Activated naive CD4-positive, alpha-beta T cell treated with anti-CD3 and anti-CD28 coated beads, Interleukin-2, amount 50 U/mL, for 24 hours (primary cell): ENCODE measurements around the gene TDRD1.

Experiments used
- H3K27ac Mint-ChIP-seq: one replicate; pipeline ENCODE4 v1.8.0; 2021; ENCODE audit warnings: mild to moderate bottlenecking, mixed read lengths
- H3K27me3 Mint-ChIP-seq: one replicate; pipeline ENCODE4 v1.8.0; 2021; ENCODE audit warnings: mixed read lengths
- H3K36me3 Mint-ChIP-seq: one replicate; pipeline ENCODE4 v1.8.0; 2021; ENCODE audit warnings: mixed read lengths
- H3K4me1 Mint-ChIP-seq: one replicate; pipeline ENCODE4 v1.8.0; 2021; ENCODE audit warnings: mixed read lengths
- H3K4me3 Mint-ChIP-seq: one replicate; pipeline ENCODE4 v1.8.0; 2021; ENCODE audit warnings: mild to moderate bottlenecking, mixed read lengths
- H3K9me3 Mint-ChIP-seq: one replicate; pipeline ENCODE4 v1.8.0; 2021; ENCODE audit warnings: mixed read lengths

The TDRD1 gene

GRCh38 chr10:114261076-114261475, 81.9 kb downstream of the TDRD1 start:
- Mint-ChIP-seq H3K4me1 (peaks cover 10% of the 10 kb centered on the region), H3K9me3 (no peaks in the 10 kb centered on the region), H3K27me3 (no peaks in the 10 kb centered on the region)

GRCh38 chr10:114262496-114262895, 83.3 kb downstream of the TDRD1 start:
- Mint-ChIP-seq H3K9me3 (no peaks in the 10 kb centered on the region), H3K27ac (no peak overlapping the region), H3K27me3 (no peaks in the 10 kb centered on the region)

More at GRCh38 chr10:114261076-114261475, 81.9 kb downstream of the TDRD1 start:
- H3K4me3 Mint-ChIP-seq, result no peak overlapping the region
- H3K36me3 Mint-ChIP-seq, result no peaks in the 10 kb centered on the region
- H3K27ac Mint-ChIP-seq, result no peak overlapping the region

GRCh38 chr10:114265392-114266053, 86.4 kb downstream of the TDRD1 start:
- Mint-ChIP-seq H3K9me3 (no peaks in the 10 kb centered on the region), H3K36me3 (no peaks in the 10 kb centered on the region), H3K4me1 (no peaks in the 10 kb centered on the region), H3K27me3 (no peaks in the 10 kb centered on the region), H3K27ac (no peak overlapping the region), H3K4me3 (no peak overlapping the region)

More at GRCh38 chr10:114262496-114262895, 83.3 kb downstream of the TDRD1 start:
- Mint-ChIP-seq H3K4me1 (peaks cover 10% of the 10 kb centered on the region), H3K4me3 (no peak overlapping the region), H3K36me3 (no peaks in the 10 kb centered on the region)

GRCh38 chr10:114266521-114266920, 87.4 kb downstream of the TDRD1 start:
- no peak overlapping the region for H3K4me3 Mint-ChIP-seq
- H3K4me1 Mint-ChIP-seq, result no peaks in the 10 kb centered on the region
- no peaks in the 10 kb centered on the region for H3K27me3 Mint-ChIP-seq
- H3K9me3 Mint-ChIP-seq, result no peaks in the 10 kb centered on the region
- H3K36me3 Mint-ChIP-seq, result no peaks in the 10 kb centered on the region
- H3K27ac Mint-ChIP-seq, result no peak overlapping the region

- Mint-ChIP-seq H3K4me1 (no peaks in the 10 kb centered on the region), H3K27ac (no peak overlapping the region), H3K9me3 (no peaks in the 10 kb centered on the region), H3K4me3 (no peak overlapping the region), H3K27me3 (peaks cover 2% of the 10 kb centered on the region), H3K36me3 (no peaks in the 10 kb centered on the region)
Observed at GRCh38 chr10:114271075-114271778, 92.1 kb downstream of the TDRD1 start.

- H3K27ac Mint-ChIP-seq, result no peak overlapping the region
- H3K36me3 Mint-ChIP-seq, result no peaks in the 10 kb centered on the region
- H3K4me3 Mint-ChIP-seq, result no peak overlapping the region
- no peaks in the 10 kb centered on the region for H3K4me1 Mint-ChIP-seq
- H3K9me3 Mint-ChIP-seq, result no peaks in the 10 kb centered on the region
- peaks cover 2% of the 10 kb centered on the region for H3K27me3 Mint-ChIP-seq
Observed at GRCh38 chr10:114271779-114272167, 92.6 kb downstream of the TDRD1 start.

- no peaks in the 10 kb centered on the region for H3K36me3 Mint-ChIP-seq
- H3K4me1 Mint-ChIP-seq, result no peaks in the 10 kb centered on the region
- no peak overlapping the region for H3K4me3 Mint-ChIP-seq
- H3K9me3 Mint-ChIP-seq, result no peaks in the 10 kb centered on the region
- H3K27ac Mint-ChIP-seq, result no peak overlapping the region
- peaks cover 2% of the 10 kb centered on the region for H3K27me3 Mint-ChIP-seq
Observed at GRCh38 chr10:114272696-114273095, 93.5 kb downstream of the TDRD1 start.

- no peak overlapping the region for H3K27ac Mint-ChIP-seq
- no peak overlapping the region for H3K4me3 Mint-ChIP-seq
- peaks cover 2% of the 10 kb centered on the region for H3K27me3 Mint-ChIP-seq
- no peaks in the 10 kb centered on the region for H3K36me3 Mint-ChIP-seq
- H3K4me1 Mint-ChIP-seq, result no peaks in the 10 kb centered on the region
- no peaks in the 10 kb centered on the region for H3K9me3 Mint-ChIP-seq
Observed at GRCh38 chr10:114273910-114274309, 94.8 kb downstream of the TDRD1 start.

- peaks cover 2% of the 10 kb centered on the region for H3K27me3 Mint-ChIP-seq
- H3K4me3 Mint-ChIP-seq, result no peak overlapping the region
- H3K4me1 Mint-ChIP-seq, result no peaks in the 10 kb centered on the region
- H3K27ac Mint-ChIP-seq, result no peak overlapping the region
- no peaks in the 10 kb centered on the region for H3K36me3 Mint-ChIP-seq
- no peaks in the 10 kb centered on the region for H3K9me3 Mint-ChIP-seq
Observed at GRCh38 chr10:114274616-114275453, 95.7 kb downstream of the TDRD1 start.

- no peaks in the 10 kb centered on the region for H3K9me3 Mint-ChIP-seq
- no peaks in the 10 kb centered on the region for H3K4me1 Mint-ChIP-seq
Observed at GRCh38 chr10:114276066-114276465, 96.9 kb downstream of the TDRD1 start.

GRCh38 chr10:114276671-114277070, 97.5 kb downstream of the TDRD1 start:
- Mint-ChIP-seq H3K4me3 (no peak overlapping the region), H3K27ac (no peak overlapping the region), H3K9me3 (no peaks in the 10 kb centered on the region), H3K27me3 (peaks cover 2% of the 10 kb centered on the region), H3K4me1 (no peaks in the 10 kb centered on the region), H3K36me3 (no peaks in the 10 kb centered on the region)

More at GRCh38 chr10:114276066-114276465, 96.9 kb downstream of the TDRD1 start:
- H3K36me3 Mint-ChIP-seq, result no peaks in the 10 kb centered on the region
- H3K27me3 Mint-ChIP-seq, result peaks cover 2% of the 10 kb centered on the region
- no peak overlapping the region for H3K4me3 Mint-ChIP-seq
- no peak overlapping the region for H3K27ac Mint-ChIP-seq

- H3K27me3 Mint-ChIP-seq, result peaks cover 2% of the 10 kb centered on the region
Observed at GRCh38 chr10:114278140-114278883, 99.2 kb downstream of the TDRD1 start.

GRCh38 chr10:114278884-114279191, 99.7 kb downstream of the TDRD1 start:
- Mint-ChIP-seq H3K9me3 (no peaks in the 10 kb centered on the region), H3K36me3 (no peaks in the 10 kb centered on the region), H3K4me3 (no peak overlapping the region), H3K4me1 (no peaks in the 10 kb centered on the region), H3K27ac (no peak overlapping the region), H3K27me3 (peaks cover 2% of the 10 kb centered on the region)

More at GRCh38 chr10:114278140-114278883, 99.2 kb downstream of the TDRD1 start:
- Mint-ChIP-seq H3K4me1 (no peaks in the 10 kb centered on the region), H3K27ac (no peak overlapping the region), H3K9me3 (no peaks in the 10 kb centered on the region), H3K4me3 (no peak overlapping the region), H3K36me3 (no peaks in the 10 kb centered on the region)

GRCh38 chr10:114279289-114279688, 100.1 kb downstream of the TDRD1 start:
- Mint-ChIP-seq H3K36me3 (no peaks in the 10 kb centered on the region), H3K27me3 (peaks cover 2% of the 10 kb centered on the region), H3K9me3 (no peaks in the 10 kb centered on the region), H3K4me3 (no peak overlapping the region), H3K27ac (no peak overlapping the region), H3K4me1 (no peaks in the 10 kb centered on the region)

- no peak overlapping the region for H3K27ac Mint-ChIP-seq
- H3K4me1 Mint-ChIP-seq, result no peaks in the 10 kb centered on the region
- H3K36me3 Mint-ChIP-seq, result no peaks in the 10 kb centered on the region
- no peak overlapping the region for H3K4me3 Mint-ChIP-seq
- no peaks in the 10 kb centered on the region for H3K9me3 Mint-ChIP-seq
- no peaks in the 10 kb centered on the region for H3K27me3 Mint-ChIP-seq
Observed at GRCh38 chr10:114279901-114280644, 100.9 kb downstream of the TDRD1 start.
